T47D (cell line): Measurements from ENCODE around the gene IQSEC1.
A peak's percentile ranks its signal among the peaks of the same experiment; 100 is the strongest.

ENCODE experiments used
- DNase-seq, 2 experiments: peaks; one replicate each; pipeline versions ENCODE4 v3.0.0 to v3.0.0-alpha.2; 2011 to 2012; ENCODE audit warnings: low read depth in 1 of 2, low spot score in 1 of 2
- JUND ChIP-seq: IDR thresholded peaks from 2 replicates; pipeline ENCODE4 v1.6.1; 2012; ENCODE audit warnings: low read depth
- in situ Hi-C: cut with HindIII; loops from 2 replicates; pipeline ENCODE4 v1.10.0; 2016; ENCODE audit warnings: low sequenced_read_pairs, low pct_unique_long_range_greater_than_20kb

The IQSEC1 gene

DNA sequence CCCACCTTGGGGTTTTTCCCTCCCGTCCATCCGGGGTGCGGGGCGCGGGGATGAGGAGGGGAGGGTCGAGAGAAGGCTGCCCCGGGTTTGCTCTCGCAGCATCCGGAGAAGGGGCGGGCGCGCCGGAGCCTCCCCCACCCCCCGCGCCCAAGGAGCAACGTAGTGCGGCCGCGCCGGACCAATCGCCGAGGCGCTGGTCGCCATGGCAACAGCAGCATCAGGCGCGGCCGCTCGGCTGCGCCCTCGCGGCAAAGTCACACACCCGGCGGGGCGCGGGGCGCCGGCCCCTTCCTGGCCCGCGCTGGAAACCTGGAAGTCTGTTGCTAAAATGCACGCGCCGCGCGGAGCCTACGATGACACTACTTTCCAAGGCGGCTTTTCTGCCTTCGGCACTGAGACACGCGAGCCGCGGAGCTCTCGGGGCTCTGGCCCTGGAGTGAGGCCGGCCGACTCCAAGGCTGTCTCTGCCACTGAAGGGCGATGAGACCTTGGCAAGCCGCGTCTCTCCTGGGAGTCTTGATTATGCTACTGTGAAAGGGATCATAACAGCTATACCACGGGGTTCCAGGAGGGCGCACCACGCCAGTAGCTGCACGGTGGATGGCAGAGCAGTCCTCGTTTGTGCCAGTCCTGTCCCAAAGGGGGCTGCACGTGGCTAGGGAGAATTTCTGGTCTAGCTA, at the start of gene IQSEC1:
Gene IQSEC1, minus strand, starts transcription at position 104 of the 680 bp plus-strand sequence. CDS start 415 bp downstream, outside the sequence.
- in situ Hi-C loops = no loop called here
- no peak for TF ChIP-seq JUND
- DNase-seq = no peak

DNA sequence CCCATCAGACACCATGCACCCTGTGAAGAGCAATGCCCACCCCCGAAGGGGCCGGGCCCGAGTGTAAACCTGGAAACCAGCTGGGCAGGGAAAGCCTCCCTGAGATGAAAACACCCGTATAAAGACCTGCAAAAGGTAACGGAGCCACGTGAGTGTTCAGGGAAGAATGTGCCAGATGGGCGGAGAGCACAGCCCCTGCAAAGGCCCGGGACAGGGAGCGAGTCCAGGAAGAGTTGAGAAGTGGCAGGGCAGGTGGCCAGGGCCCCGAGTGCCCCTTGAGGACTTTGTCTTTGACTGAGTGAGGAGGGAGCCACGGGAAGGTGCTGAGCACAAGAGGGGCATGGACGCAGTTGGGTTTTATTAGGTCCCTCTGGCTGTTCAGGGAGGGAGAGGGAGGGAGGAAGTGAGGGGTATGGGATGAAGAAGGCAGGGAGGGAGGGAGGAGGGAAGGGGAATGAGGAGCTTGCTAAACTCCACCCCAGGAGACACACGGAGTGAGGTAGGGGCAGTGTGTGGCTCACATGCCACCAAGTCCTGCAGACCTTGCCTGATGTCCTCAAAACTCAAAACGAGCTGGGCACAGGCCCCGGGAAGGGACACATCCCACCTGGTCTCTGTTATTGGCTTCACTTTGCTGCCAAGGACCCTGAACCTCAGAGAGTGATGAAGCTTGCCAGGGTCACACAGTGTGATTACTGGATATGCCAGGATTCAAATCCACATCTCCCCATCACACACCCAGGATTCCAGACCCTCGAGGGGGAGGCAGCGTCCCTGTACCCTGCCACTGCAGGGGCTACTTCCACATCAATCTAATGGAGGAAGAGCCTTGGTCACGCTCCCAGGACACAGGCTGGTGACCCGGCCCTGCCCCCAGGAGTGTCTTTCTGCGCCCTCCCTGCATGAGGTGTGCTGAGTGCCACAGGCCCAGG, 49.1 kb upstream of the IQSEC1 start:
- in situ Hi-C loops = no loop called here
- no peak for TF ChIP-seq JUND

DNA sequence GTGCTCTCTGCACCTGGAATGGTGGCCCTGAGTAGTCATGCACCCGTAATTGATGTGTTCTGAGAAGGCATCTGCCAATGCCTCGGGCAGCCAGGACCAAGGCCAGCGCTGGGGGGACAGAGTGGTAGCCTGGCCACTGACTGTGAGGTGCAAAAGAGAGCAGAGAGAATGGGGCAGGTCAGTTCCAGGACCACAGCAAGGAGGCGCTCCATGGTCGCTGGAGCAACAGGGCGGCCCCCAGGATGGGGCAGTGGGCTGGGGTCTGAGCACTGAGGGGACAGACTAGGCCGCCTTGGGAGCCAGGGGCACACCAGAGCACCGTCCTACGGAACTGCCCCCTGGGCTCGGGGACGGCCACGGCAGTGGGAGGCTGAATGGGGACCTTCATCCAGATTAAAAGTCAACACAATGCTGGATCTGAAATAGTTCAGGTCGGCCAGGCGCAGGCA, 48.3 kb upstream of the IQSEC1 start:
- no peak for TF ChIP-seq JUND
- in situ Hi-C loops = no loop called here
- DNase-seq = peak in 1 of 2 experiments; percentile 45

More for the DNA sequence above, 49.1 kb upstream of the IQSEC1 start:
- DNase-seq = no peak

DNA sequence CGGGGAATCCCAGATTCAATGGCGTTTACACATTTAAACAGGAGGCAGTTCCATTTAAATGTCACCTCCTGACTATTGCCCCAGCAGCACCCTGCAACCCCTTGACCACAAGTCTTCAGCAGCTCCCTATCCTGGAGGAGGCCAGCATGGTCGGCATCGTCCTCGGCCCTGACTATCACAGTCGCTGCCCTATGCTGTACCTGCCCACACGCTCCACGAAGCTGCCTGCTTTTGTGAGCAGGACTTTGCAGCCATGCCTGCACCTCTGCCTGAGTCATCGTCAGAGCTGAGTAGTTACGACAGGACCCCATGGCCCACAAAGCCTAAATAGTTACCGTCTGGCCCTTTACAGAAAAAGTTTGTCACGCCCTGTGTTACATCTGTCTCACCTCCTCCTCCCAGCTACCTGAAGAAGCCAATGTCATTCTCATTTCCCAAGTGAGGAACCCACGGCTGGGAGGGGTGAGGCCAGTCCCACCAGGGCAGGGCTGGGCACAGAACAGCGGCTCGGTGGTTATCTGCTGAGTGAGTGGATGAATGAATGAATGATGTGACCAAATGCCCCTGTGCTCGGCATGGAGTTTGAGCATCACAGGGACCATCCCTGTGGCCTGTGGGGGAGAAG, 47.8 kb upstream of the IQSEC1 start:
- no peak for TF ChIP-seq JUND
- in situ Hi-C loops = no loop called here
- DNase-seq = no peak

DNA sequence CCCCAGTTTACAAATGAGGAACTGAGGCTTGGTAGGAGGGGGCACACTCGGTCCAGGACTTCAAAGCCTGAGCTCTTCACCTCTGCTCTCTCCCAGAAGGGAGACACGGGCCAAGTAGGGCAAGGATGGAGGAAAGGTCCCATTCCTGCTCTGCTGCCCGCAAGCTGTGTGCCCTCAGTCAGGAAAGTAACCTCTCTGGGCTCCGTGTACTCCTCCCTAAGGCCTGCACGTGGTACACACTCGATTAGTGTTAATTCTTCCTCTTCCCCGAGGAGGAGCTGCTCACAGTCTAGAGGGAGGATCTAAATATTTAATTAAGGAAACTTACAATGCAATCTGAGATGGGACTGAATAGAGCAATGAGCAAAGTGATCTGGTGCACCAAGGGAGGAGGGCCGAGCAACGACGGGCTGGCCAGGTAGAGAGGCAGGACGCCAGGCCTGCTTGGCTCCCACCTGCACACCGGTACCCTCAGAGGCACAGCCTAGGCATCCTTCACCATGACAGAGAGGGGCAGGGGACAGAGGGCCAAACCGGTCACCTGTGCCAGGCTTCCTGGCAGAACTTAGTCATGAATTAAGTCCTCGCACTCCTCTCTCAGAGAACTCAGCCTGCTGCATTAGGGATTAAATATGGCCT, 47.2 kb upstream of the IQSEC1 start:
- no peak for DNase-seq
- in situ Hi-C loops = no loop called here

DNA sequence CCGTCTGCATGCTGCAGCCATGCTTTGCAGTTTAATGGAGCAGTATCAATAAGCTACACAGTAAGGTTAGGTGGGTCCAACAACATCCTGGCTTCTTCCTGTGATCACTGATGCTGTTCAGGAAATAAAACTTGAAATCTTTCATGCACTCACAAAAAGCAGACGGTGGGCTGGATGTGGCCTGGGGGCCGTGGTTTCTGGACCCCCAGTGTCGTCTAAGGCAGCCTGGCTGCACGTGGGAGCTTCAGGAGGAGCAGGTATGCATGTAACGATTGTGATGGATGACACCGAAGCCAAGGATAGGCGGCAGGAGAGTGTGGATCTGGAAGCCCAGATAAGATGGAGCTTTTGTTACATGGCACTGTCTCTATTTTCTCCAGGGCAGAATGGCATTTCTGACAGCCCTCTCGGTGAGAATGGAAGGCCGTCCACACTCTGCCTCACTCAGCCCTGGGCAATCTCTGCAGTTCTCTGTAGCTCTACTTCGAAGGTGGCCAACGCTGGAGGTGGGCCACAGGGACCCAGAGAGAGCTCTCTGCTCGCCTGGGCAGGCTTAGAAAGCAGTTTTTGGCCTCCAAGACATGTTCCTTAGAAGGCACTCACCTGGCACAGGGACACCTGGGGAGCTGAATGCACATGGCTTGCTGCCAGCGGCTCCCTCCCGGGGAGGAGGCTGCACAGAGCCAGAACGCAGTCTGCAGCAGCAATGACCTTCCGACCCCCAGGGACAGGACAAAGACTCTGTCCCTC, 46.4 kb upstream of the IQSEC1 start:
- no peak for TF ChIP-seq JUND
- in situ Hi-C loops = no loop called here
- no peak for DNase-seq

More for the DNA sequence above, 47.2 kb upstream of the IQSEC1 start:
- no peak for TF ChIP-seq JUND

DNA sequence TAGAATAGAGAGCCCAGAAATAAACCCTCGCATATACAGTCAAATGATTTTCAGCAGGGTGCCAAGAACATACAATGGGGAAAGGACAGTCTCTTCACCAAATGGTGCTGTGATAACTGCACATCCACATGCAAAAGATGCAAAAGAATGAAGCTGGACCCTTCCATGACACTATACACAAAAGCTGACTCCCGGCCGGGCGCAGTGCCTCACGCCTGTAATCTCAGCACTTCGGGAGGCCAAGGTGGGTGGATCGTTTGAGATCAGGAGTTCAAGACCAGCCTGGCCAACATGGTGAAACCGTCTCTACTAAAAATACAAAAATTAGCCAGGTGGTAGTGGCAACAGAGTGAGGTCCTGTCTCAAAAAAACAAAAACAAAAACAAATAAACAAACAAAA, 43.2 kb upstream of the IQSEC1 start:
- in situ Hi-C loops = no loop called here
- no peak for TF ChIP-seq JUND
- DNase-seq = no peak

DNA sequence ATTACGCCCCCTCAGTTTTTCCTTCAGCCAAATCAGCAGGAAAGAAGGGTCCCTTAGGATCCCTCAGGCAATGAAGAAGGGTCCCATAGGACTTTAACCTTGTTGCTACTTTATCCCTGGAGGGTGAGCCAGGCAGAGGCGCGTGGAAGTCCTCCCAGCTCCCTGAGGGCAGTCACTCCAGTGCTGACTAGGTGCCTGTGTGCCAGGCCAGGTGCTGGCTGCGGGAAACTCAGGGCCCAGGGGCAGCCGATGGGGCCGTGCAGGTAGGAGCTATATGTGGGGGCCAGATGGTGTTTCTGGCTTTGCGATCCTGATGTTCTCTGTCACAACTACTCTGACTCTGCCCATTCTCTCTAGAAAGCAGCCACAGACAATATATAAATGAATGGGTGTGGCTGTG, 42.8 kb upstream of the IQSEC1 start:
- in situ Hi-C loops = no loop called here
- DNase-seq = no peak
- no peak for TF ChIP-seq JUND

DNA sequence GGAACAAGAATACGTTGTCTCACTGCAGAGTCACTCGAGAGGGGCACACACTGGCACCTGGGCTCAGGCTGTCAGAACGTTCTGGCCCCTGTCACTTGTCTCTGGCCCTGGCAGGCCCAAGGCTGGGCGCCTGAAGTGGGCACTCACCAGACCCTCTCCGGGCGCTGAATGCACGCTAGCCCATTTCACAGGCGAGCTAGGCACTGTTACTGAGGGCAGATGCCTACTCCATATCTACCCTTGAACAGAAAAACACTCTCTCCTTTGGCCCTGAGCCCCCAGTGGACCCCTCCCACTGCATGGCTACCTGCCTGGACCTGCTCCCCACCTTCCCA, 42.3 kb upstream of the IQSEC1 start:
- no peak for TF ChIP-seq JUND
- in situ Hi-C loops = no loop called here
- no peak for DNase-seq

DNA sequence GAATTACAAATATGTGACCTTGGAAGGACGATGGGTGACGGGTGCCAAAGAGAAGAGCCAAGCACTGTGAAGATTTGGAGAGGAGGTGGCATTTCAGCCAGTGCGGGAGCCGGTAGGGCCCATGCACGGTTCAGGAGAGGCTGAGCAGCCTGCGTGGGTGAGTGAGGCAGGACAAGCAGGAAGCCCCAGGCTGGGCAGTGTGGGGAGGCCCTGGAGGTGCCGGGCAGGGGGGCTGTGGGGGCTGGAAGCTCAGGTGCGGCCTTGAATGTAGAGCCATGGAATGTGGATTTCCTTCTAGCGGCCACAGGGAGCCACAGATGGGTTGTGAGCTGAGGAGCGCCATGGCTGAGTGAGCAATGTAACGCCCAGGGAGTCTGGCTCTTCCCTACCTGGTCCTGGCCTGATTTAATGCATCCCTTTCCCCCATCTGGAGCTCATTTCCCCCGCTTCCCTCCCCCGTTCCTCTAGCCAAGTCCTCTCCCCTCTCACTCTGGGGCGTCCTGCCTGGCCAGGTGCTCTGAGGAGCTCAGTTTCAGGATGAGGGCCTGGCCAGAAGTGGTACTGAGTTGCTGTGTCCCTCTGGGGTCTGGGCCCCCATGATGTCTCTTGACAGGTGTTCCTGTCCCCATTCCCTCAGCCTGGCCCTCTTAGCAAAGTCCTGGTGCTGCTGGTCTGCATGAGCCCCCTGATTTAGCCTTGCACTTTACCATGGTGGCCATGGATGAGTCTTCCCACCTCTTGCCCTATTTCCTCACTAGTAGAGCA, 41.8 kb upstream of the IQSEC1 start:
- no peak for DNase-seq
- no peak for TF ChIP-seq JUND
- in situ Hi-C loops = no loop called here
